DND-41 (cell line): ENCODE results near the gene DDX20.

Experiments used
- ATAC-seq: fragments of 200-7000 bp; cut with Tn5 transposase; 3 replicates; pipeline ENCODE4 v1.9.1; 2021; ENCODE audit warnings: low read depth; ENCODE audit not compliant: insufficient read depth
- DNase-seq: peaks from one replicate; pipeline ENCODE4 v3.0.0-alpha.2; 2020
- H2AFZ ChIP-seq: 2 replicates; pipeline ENCODE4 v1.6.0; 2012; ENCODE audit warnings: low read depth, low read length
- H3K27ac ChIP-seq: 2 replicates; pipeline ENCODE4 v1.5.1; 2012; ENCODE audit warnings: low read length, inconsistent platforms
- H3K27me3 ChIP-seq: fragments of 200-600 bp; sonication (generic); 2 replicates; pipeline ENCODE4 v1.6.0; 2012; ENCODE audit warnings: low read length, mild to moderate bottlenecking, inconsistent platforms; ENCODE audit not compliant: insufficient read depth, poor library complexity
- H3K36me3 ChIP-seq: 2 replicates; pipeline ENCODE4 v1.5.1; 2012; ENCODE audit warnings: low read length, inconsistent platforms; ENCODE audit not compliant: insufficient read depth
- H3K4me1 ChIP-seq: 2 replicates; pipeline ENCODE4 v1.5.1; 2012; ENCODE audit warnings: mild to moderate bottlenecking, low read length; ENCODE audit not compliant: insufficient read depth
- H3K4me2 ChIP-seq: 2 replicates; pipeline ENCODE4 v1.6.0; 2012; ENCODE audit warnings: mild to moderate bottlenecking, moderate library complexity, low read length, inconsistent platforms; ENCODE audit not compliant: insufficient read depth
- H3K4me3 ChIP-seq, 2 experiments: fragments of 200-600 bp in 1 of 2; shearing (Covaris generic) in 1 of 2; 2 replicates each; pipeline ENCODE4 v1.5.1; 2012 to 2016; ENCODE audit warnings: inconsistent platforms in 2 of 2, low read length in 2 of 2, mild to moderate bottlenecking in 2 of 2, low read depth in 1 of 2, moderate library complexity in 1 of 2
- H3K79me2 ChIP-seq: 2 replicates; pipeline ENCODE4 v1.6.0; 2012; ENCODE audit warnings: low read length, inconsistent platforms; ENCODE audit not compliant: insufficient read depth
- H3K9ac ChIP-seq: 2 replicates; pipeline ENCODE4 v1.6.0; 2012; ENCODE audit warnings: low read depth, mild to moderate bottlenecking, inconsistent platforms, low read length, moderate library complexity
- H3K9me3 ChIP-seq: 2 replicates; pipeline ENCODE4 v1.5.1; 2012; ENCODE audit warnings: low read length, moderate library complexity, mild to moderate bottlenecking, inconsistent platforms; ENCODE audit not compliant: insufficient read depth, severe bottlenecking
- H4K20me1 ChIP-seq: 2 replicates; pipeline ENCODE4 v1.6.0; 2012; ENCODE audit warnings: low read length; ENCODE audit not compliant: insufficient read depth
- CTCF ChIP-seq: IDR thresholded peaks from 2 replicates; pipeline ENCODE4 v1.5.1; 2012; ENCODE audit warnings: borderline replicate concordance, low read length, moderate library complexity, mild to moderate bottlenecking; ENCODE audit not compliant: poor library complexity, severe bottlenecking; ENCODE audit errors: extremely low read depth
- EZH2 ChIP-seq: IDR thresholded peaks from 3 replicates; pipeline ENCODE4 v1.6.1; 2012; ENCODE audit warnings: borderline replicate concordance, low read depth, mild to moderate bottlenecking, moderate library complexity, low read length, inconsistent platforms; ENCODE audit not compliant: severe bottlenecking

The DDX20 gene

DNA sequence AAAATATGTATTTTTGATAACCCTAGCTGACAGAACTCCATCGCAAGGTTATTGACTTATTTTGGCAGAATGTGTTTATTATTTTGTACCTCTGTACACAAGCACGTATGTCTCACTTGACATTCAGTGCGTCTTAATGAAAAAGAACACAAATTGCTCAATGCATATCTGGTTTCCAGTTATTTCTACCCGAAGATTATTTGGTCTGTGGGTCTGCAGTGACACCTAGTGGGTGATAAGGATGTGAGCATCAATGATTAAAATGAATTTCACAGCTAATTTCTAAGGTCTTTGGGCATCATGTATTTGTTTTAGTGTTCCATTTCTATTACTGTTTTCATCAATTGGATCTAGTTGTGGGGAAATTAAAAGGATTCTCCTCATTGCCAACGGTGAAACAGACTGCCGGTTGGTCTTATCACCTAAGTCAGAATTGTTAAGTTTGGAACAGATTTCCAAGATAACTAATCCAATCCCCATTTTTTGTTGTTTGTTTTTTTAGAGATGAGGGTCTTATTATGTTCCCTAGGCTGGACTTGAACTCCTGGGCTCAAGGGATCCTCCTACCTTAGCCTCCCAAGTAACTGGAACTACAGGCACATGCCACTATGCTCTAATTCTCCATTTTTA, 13.9 kb downstream of the DDX20 start:
- no peak overlapping the region for H3K27ac ChIP-seq
- H3K9ac ChIP-seq = no peak overlapping the region
- no peaks in the 10 kb centered on the region for H3K9me3 ChIP-seq
- DNase-seq (peak; percentile 54), ATAC-seq (peak; percentile 73)
- H3K36me3 ChIP-seq = peaks cover 59% of the 10 kb centered on the region
- H2AFZ ChIP-seq = no peak overlapping the region
- no peak for TF ChIP-seq EZH2
- peak; percentile 87 for TF ChIP-seq CTCF
- no peaks in the 10 kb centered on the region for H3K27me3 ChIP-seq
- peaks cover 18% of the 10 kb centered on the region; the same call in 1 of the 2 replicates for H3K79me2 ChIP-seq
- peaks cover 13% of the 10 kb centered on the region; the same call in 1 of the 2 replicates for H4K20me1 ChIP-seq
- H3K4me2 ChIP-seq = no peak overlapping the region
- H3K4me3 ChIP-seq = no peak overlapping the region
- no peaks in the 10 kb centered on the region for H3K4me1 ChIP-seq

- Histone ChIP-seq H3K27ac (no peak overlapping the region), H3K9ac (no peak overlapping the region), H3K27me3 (no peaks in the 10 kb centered on the region), H3K79me2 (peaks cover 14% of the 10 kb centered on the region; the same call in 1 of the 2 replicates), H2AFZ (no peak overlapping the region), H3K9me3 (no peaks in the 10 kb centered on the region), H4K20me1 (peaks cover 13% of the 10 kb centered on the region; the same call in 1 of the 2 replicates), H3K4me2 (no peak overlapping the region), H3K4me3 (no peak overlapping the region), H3K4me1 (no peaks in the 10 kb centered on the region), H3K36me3 (peaks cover 46% of the 10 kb centered on the region)
- TF ChIP-seq CTCF (no peak), EZH2 (no peak)
- DNase-seq = no peak
- no peak for ATAC-seq
Measured at GRCh38 chr1:111770916-111771315, 15.2 kb downstream of the DDX20 start.

- Histone ChIP-seq H3K4me1 (no peaks in the 10 kb centered on the region), H3K4me2 (no peak overlapping the region), H3K36me3 (no peaks in the 10 kb centered on the region), H3K27ac (no peak overlapping the region), H3K4me3 (no peak overlapping the region), H2AFZ (no peak overlapping the region), H4K20me1 (no peaks in the 10 kb centered on the region; the same call in 1 of the 2 replicates), H3K79me2 (no peaks in the 10 kb centered on the region), H3K27me3 (no peaks in the 10 kb centered on the region), H3K9me3 (no peaks in the 10 kb centered on the region), H3K9ac (no peak overlapping the region)
- no peak for DNase-seq
- TF ChIP-seq EZH2 (no peak), CTCF (no peak)
- no peak for ATAC-seq
Measured at GRCh38 chr1:111775966-111776365, 20.3 kb downstream of the DDX20 start.
